Lung (tissue), 12 donors: ENCODE measurements around the gene ZC3H11A. TPM values are rescaled to one million over a fixed set of nuclear protein-coding genes. Genes with fewer than 3 reads are reported as not detected.

ENCODE experiments used
- ATAC-seq: fragments of 200-7000 bp; cut with Tn5 transposase; one replicate; pipeline ENCODE4 v1.9.1; 2020; ENCODE audit warnings: moderate number of reproducible peaks; ENCODE audit not compliant: insufficient read depth, low FRiP score
- DNase-seq, 3 donors: peaks; one replicate each; pipeline ENCODE4 v3.0.0-alpha.2; 2013 to 2017
- H3K27ac ChIP-seq, 2 donors: one replicate each; pipeline ENCODE4 v1.5.1; 2013; ENCODE audit warnings: mild to moderate bottlenecking in 2 of 2, moderate library complexity in 2 of 2, control low read depth in 1 of 2, inconsistent platforms in 1 of 2, low read depth in 1 of 2, low read length in 1 of 2
- H3K27me3 ChIP-seq, 3 donors: one replicate each; pipeline ENCODE4 v1.5.1; 2013; ENCODE audit warnings: low read length in 2 of 3; ENCODE audit not compliant: control insufficient read depth in 3 of 3, insufficient read depth in 3 of 3
- H3K36me3 ChIP-seq, 4 donors: one replicate each; pipeline ENCODE4 v1.5.1; 2013; ENCODE audit warnings: low read length in 4 of 4, mild to moderate bottlenecking in 1 of 4, moderate library complexity in 1 of 4; ENCODE audit not compliant: control insufficient read depth in 4 of 4, insufficient read depth in 4 of 4
- H3K4me1 ChIP-seq, 5 donors: one replicate each; pipeline ENCODE4 v1.5.1; 2013; ENCODE audit warnings: low read length in 5 of 5, mild to moderate bottlenecking in 2 of 5, moderate library complexity in 1 of 5; ENCODE audit not compliant: control insufficient read depth in 5 of 5, insufficient read depth in 5 of 5
- H3K4me3 ChIP-seq: one replicate; pipeline ENCODE4 v1.5.1; 2013; ENCODE audit warnings: mild to moderate bottlenecking, control low read depth, moderate library complexity
- H3K9ac ChIP-seq, 2 donors: one replicate each; pipeline ENCODE4 v1.5.1; 2013; ENCODE audit warnings: low read length in 2 of 2, control low read depth in 1 of 2; ENCODE audit not compliant: insufficient read depth in 1 of 2
- H3K9me3 ChIP-seq, 4 donors: one replicate each; pipeline ENCODE4 v1.5.1; 2013; ENCODE audit warnings: low read length in 3 of 4, mild to moderate bottlenecking in 1 of 4, moderate library complexity in 1 of 4; ENCODE audit not compliant: control insufficient read depth in 4 of 4, insufficient read depth in 3 of 4
- CTCF ChIP-seq: IDR thresholded peaks from 2 replicates; pipeline ENCODE4 v1.5.1; 2012; ENCODE audit warnings: mild to moderate bottlenecking; ENCODE audit errors: control extremely low read depth, extremely low read depth
- WGBS, 2 donors: extraction: QIAGEN DNeasy Blood & Tissue Kit; methylation state at CpG; one replicate each; pipeline ENCODE4 v1.1.7; 2013; 5-methylcytosine and 5-hydroxymethylcytosine counted together
- polyA plus RNA-seq, 2 donors: library from polyadenylated mRNA; stranded (reverse); fragments of 200-250 nt; gene quantifications; one replicate each; pipeline ENCODE4 v1.2.1, GENCODE V29; 2013
- total RNA-seq, 2 donors: library from RNA; depleted of rRNA in 1 of 2; stranded (reverse); fragments of >200 nt in 1 of 2; gene quantifications; one replicate each; pipeline ENCODE4 v1.2.1, GENCODE V29; 2014 to 2021
- donor health status: control.
- donor health status: control.
- donor health status: Bipolar disorder and iron deficiency.
- donor health status: healthy.
- donor health status: DM: yes; HTN: yes; CAD: no.

ZC3H11A gene
- total and polyA plus RNA-seq, 4 donors: 34.9 to 148 (median 46.4) TPM

GRCh38 chr1:203778789-203779188 is 16.6 kb upstream of the ZC3H11A start:
- no peak for TF ChIP-seq CTCF
- Histone ChIP-seq H3K27ac (no peak overlapping the region), H3K36me3 (no peaks in the 10 kb centered on the region), H3K4me3 (no peak overlapping the region), H3K27me3 (no peaks in the 10 kb centered on the region), H3K9ac (no peak overlapping the region), H3K4me1 (no peaks in the 10 kb centered on the region), H3K9me3 (no peaks in the 10 kb centered on the region)
- 93 to 95% methylated on average over 4 of the region's 4 CpGs for WGBS, 2 donors
- no peak for ATAC-seq
- DNase-seq: no peak

GRCh38 chr1:203781962-203782361 is 13.5 kb upstream of the ZC3H11A start:
- no peak for DNase-seq
- no peak overlapping the region for H3K4me3 ChIP-seq
- no peaks in the 10 kb centered on the region for H3K27me3 ChIP-seq
- no peak for TF ChIP-seq CTCF
- no peak for ATAC-seq
- H3K36me3 ChIP-seq: no peaks in the 10 kb centered on the region
- H3K27ac ChIP-seq: no peak overlapping the region
- no peaks in the 10 kb centered on the region for H3K4me1 ChIP-seq
- WGBS, 2 donors: 90 to 96% methylated on average over 7 of the region's 7 CpGs
- H3K9me3 ChIP-seq: no peaks in the 10 kb centered on the region
- H3K9ac ChIP-seq: no peak overlapping the region

DNA sequence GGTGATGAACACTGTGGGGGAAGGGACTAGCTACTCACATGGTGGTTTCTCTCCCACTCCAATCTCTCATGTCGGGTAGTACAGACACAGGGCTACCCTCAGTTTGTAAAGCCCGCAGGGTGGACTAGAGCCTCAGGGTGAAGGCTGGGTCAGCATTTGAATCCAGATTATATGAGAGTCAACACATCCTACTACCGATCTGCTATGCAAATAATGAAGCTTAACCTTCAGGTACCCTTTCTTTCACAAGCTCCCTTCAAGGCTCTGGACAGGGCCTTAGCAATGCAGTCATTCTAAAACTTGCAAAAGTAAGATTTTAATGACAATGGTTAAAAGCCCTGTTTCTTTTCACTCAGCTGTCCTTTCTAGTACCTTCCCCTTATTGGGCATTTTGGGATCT is 5.5 kb upstream of the ZC3H11A start:
- no peak overlapping the region for H3K4me3 ChIP-seq
- no peaks in the 10 kb centered on the region for H3K27me3 ChIP-seq
- ATAC-seq (no peak), DNase-seq (no peak)
- WGBS, 2 donors: 81 to 88% methylated on average over 3 of the region's 3 CpGs
- H3K9me3 ChIP-seq: no peaks in the 10 kb centered on the region
- H3K27ac ChIP-seq: no peak overlapping the region
- H3K36me3 ChIP-seq: no peaks in the 10 kb centered on the region
- no peak overlapping the region for H3K9ac ChIP-seq
- H3K4me1 ChIP-seq: no peaks in the 10 kb centered on the region
- no peak for TF ChIP-seq CTCF

DNA sequence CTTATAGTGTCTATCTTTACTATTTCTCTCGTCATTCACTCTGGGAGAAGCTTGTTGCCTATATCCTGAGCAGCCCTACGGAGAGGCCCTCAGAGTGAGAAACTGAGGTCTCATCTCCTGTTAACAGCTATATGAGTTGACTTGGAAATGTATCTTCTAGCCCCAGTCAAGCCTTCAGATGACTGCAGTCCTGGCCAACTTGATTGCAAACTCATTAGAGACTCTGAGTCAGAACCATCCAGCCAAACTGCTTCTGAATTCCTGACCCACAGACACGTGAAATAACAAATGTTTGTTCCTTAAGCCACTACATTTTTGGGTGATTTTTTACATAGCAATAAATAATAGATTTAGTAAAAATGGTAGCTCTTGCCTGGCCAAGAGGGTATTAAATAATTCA is 3.9 kb upstream of the ZC3H11A start:
- DNase-seq (no peak), ATAC-seq (no peak)
- WGBS, 2 donors: 75 to 84% methylated on average over 3 of the region's 3 CpGs
- Histone ChIP-seq H3K27me3 (no peaks in the 10 kb centered on the region), H3K9me3 (no peaks in the 10 kb centered on the region), H3K36me3 (no peaks in the 10 kb centered on the region), H3K9ac (no peak overlapping the region), H3K4me1 (no peaks in the 10 kb centered on the region), H3K27ac (no peak overlapping the region), H3K4me3 (no peak overlapping the region)
- no peak for TF ChIP-seq CTCF
